Thoracic aorta (tissue), 2 donors: ENCODE results near the gene EIF4G3. TPM values are rescaled to one million over a fixed set of nuclear protein-coding genes. Genes with fewer than 3 reads are reported as not detected.

Experiments used
- ATAC-seq: fragments of 150-250 bp; one replicate; pipeline ENCODE4 v1.8.0; 2017; ENCODE audit warnings: low read depth; ENCODE audit not compliant: insufficient number of reproducible peaks, low FRiP score
- DNase-seq: peaks from one replicate; pipeline ENCODE4 v3.0.0-alpha.2; 2020; ENCODE audit warnings: low spot score
- H3K27ac ChIP-seq, 2 donors: fragments of 200-600 bp; sonication (generic); 1 replicate in 1 of 2; 2 replicates in 1 of 2; pipeline ENCODE4 v1.5.1; 2016; ENCODE audit warnings: mild to moderate bottlenecking in 2 of 2, moderate library complexity in 2 of 2
- H3K27me3 ChIP-seq: fragments of 200-600 bp; sonication (generic); replicated peaks from 2 replicates; pipeline ENCODE4 v1.6.0; 2016; ENCODE audit warnings: mild to moderate bottlenecking; ENCODE audit not compliant: insufficient read depth
- H3K36me3 ChIP-seq: fragments of 200-600 bp; sonication (generic); one replicate; pipeline ENCODE4 v1.5.1; 2016
- H3K4me1 ChIP-seq, 2 donors: fragments of 200-600 bp; sonication (generic); 1 replicate in 1 of 2; 2 replicates in 1 of 2; pipeline versions ENCODE4 v1.5.1 to v1.6.0; 2016; ENCODE audit warnings: low read depth in 2 of 2, mild to moderate bottlenecking in 1 of 2; ENCODE audit not compliant: control insufficient read depth in 1 of 2
- H3K4me3 ChIP-seq: fragments of 200-600 bp; sonication (generic); 2 replicates; pipeline ENCODE4 v1.5.1; 2016; ENCODE audit warnings: mild to moderate bottlenecking
- H3K9me3 ChIP-seq: fragments of 200-600 bp; sonication (generic); 2 replicates; pipeline ENCODE4 v1.5.1; 2016
- CTCF ChIP-seq: fragments of 200-600 bp; sonication (generic); IDR thresholded peaks from one replicate; pipeline ENCODE4 v1.5.1; 2019; ENCODE audit warnings: antibody characterized with exemption
- total RNA-seq, 2 donors: library from RNA; depleted of rRNA; stranded (reverse); fragments of >200 nt; gene quantifications; one replicate each; pipeline versions ENCODE4 v1.1.0 to v1.2.3, GENCODE V29; 2016

Gene EIF4G3
- total RNA-seq, 2 donors from 2014 or later = 43.1 to 54.0 TPM

- DNase-seq (no peak), ATAC-seq (no peak)
- H3K4me1 ChIP-seq = peaks cover 16 to 18% of the 10 kb centered on the region in 2 donors
- H3K27ac ChIP-seq = no peak overlapping the region
- no peaks in the 10 kb centered on the region for H3K36me3 ChIP-seq
- TF ChIP-seq CTCF = no peak
- H3K9me3 ChIP-seq = no peaks in the 10 kb centered on the region
- no peak overlapping the region for H3K4me3 ChIP-seq
- H3K27me3 ChIP-seq = no peaks in the 10 kb centered on the region
Measured at GRCh38 chr1:21007876-21008275, 168.8 kb downstream of the EIF4G3 start.

GRCh38 chr1:21005466-21006239 lies 171.0 kb downstream of the EIF4G3 start:
- no peak for DNase-seq
- ATAC-seq = no peak
- Histone ChIP-seq H3K27ac (no peak overlapping the region), H3K4me3 (no peak overlapping the region), H3K4me1 (peaks cover 16 to 18% of the 10 kb centered on the region in 2 donors), H3K27me3 (no peaks in the 10 kb centered on the region), H3K9me3 (no peaks in the 10 kb centered on the region), H3K36me3 (no peaks in the 10 kb centered on the region)
- TF ChIP-seq CTCF = no peak

GRCh38 chr1:21003281-21004045 lies 173.2 kb downstream of the EIF4G3 start:
- no peak for TF ChIP-seq CTCF
- no peak overlapping the region for H3K27ac ChIP-seq
- H3K27me3 ChIP-seq = no peaks in the 10 kb centered on the region
- no peak for ATAC-seq
- no peaks in the 10 kb centered on the region for H3K36me3 ChIP-seq
- H3K4me3 ChIP-seq = no peak overlapping the region
- no peak for DNase-seq
- H3K9me3 ChIP-seq = no peaks in the 10 kb centered on the region
- peaks cover 16 to 18% of the 10 kb centered on the region in 2 donors for H3K4me1 ChIP-seq

GRCh38 chr1:21001042-21001441 lies 175.7 kb downstream of the EIF4G3 start:
- Histone ChIP-seq H3K36me3 (no peaks in the 10 kb centered on the region), H3K27me3 (no peaks in the 10 kb centered on the region), H3K27ac (no peak overlapping the region), H3K9me3 (no peaks in the 10 kb centered on the region), H3K4me3 (no peak overlapping the region), H3K4me1 (peaks cover 14 to 15% of the 10 kb centered on the region in 2 donors)
- no peak for ATAC-seq
- no peak for TF ChIP-seq CTCF
- DNase-seq = no peak

- TF ChIP-seq CTCF = no peak
Measured at GRCh38 chr1:21000245-21000594, 176.5 kb downstream of the EIF4G3 start.

More at GRCh38 chr1:21000245-21000594, 176.5 kb downstream of the EIF4G3 start:
- ATAC-seq (no peak), DNase-seq (no peak)
- Histone ChIP-seq H3K27me3 (no peaks in the 10 kb centered on the region), H3K27ac (no peak overlapping the region), H3K4me1 (peaks cover 6 to 7% of the 10 kb centered on the region in 2 donors), H3K4me3 (no peak overlapping the region), H3K36me3 (no peaks in the 10 kb centered on the region), H3K9me3 (no peaks in the 10 kb centered on the region)
